Measurements from ENCODE around the gene ATP5PB.

Gene ATP5PB

DNA sequence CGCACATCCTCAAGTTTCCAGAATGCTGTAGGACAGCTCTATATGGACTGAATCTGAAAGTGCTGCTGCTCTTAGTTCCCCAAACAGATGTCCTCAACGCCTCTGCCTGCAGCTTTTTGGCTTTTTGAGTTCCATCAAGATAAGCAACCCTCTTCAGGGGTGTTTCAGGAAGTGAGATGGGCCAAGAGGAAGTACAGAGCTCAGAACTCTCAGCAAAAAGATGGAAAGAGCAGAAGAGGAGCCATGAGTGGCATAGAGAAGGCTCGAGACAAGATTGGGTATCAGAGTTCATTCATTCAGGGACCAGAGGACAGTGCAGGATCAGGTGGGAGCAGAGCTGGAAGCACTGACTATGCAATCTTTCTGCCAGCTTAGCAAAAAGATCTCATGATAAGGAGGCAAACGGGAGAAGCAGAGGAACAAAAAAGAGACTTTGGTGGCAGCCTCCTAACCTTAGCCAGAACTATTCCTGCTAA is 54.4 kb downstream of the ATP5PB start, which contains the start of the genes ADORA3 and TMIGD3:
TSS of gene ADORA3 (minus strand) at position 49 of the 476 bp plus-strand sequence. CDS start 279 bp downstream, outside the sequence.
TSS of gene TMIGD3 (minus strand) at position 49 of the 476 bp plus-strand sequence. CDS start 279 bp downstream, outside the sequence.
- in situ Hi-C loops (cut with MboI; ENCODE audit: low sequenced_read_pairs): no loop called here

- in situ Hi-C loops (cut with MboI; ENCODE audit: low sequenced_read_pairs): no loop called here
Measured at GRCh38 chr1:111504097-111504496, 54.8 kb downstream of the ATP5PB start.

DNA sequence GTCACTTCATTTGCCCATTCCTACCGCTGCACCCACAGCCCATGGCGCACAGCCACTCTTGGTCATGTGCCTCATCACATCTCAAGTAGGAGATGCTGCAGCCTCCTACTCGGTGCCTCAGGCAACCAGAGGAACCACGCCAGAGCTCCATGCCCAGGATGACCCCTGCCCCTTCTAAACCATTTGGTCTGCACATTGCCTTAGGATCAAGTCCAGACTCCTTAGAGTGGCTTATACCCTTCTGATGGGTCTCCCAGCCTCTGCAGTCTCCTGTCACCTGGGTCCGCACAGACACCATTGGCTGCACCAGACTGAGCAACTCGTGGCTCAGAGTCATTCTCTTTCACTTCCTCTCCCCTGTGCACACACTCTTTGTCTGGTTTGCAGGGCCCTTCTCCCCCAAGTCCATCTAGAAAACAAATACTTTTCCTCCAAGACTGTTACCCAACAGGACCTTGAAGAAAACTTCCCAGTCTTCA is 56.4 kb downstream of the ATP5PB start:
- in situ Hi-C loops (cut with MboI; ENCODE audit: low sequenced_read_pairs): no loop called here

GRCh38 chr1:111506561-111506960 is 57.3 kb downstream of the ATP5PB start:
- in situ Hi-C loops (cut with MboI; ENCODE audit: low sequenced_read_pairs): no loop called here

GRCh38 chr1:111507411-111508201 is 58.3 kb downstream of the ATP5PB start:
- in situ Hi-C loops (cut with MboI; ENCODE audit: low sequenced_read_pairs): no loop called here

DNA sequence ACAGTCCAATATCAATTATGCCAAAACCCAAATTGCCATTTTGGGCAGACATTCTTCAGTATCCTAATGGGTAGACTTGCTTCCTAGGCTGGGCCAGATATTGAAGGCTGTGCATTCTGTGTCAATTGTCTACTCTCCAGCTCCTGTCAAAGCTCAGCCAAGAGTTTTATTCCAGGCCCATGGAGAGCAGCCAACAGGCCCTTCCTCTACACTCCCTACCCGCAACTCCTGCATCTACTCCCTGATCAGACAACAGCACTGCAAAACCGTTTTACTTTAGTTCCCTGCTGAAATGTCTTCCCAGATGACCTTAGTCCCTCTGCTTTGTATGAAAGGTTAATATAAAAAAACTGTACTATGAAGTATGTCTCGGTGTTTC is 60.7 kb downstream of the ATP5PB start:
- in situ Hi-C loops (cut with MboI; ENCODE audit: low sequenced_read_pairs): no loop called here

GRCh38 chr1:111511370-111511769 is 62.1 kb downstream of the ATP5PB start:
- in situ Hi-C loops (cut with MboI; ENCODE audit: low sequenced_read_pairs): no loop called here

Data from HL-60/S4 (cell line).